OCI-LY3 (cell line): ENCODE measurements around the gene CLDN17.

Experiments
- EZH2phosphoT487 ChIP-seq: fragments of 200-600 bp; shearing (Covaris generic); IDR thresholded peaks from 2 replicates; pipeline ENCODE4 v1.6.1; 2018; ENCODE audit warnings: antibody characterized with exemption, mixed run types, low read depth
- TF ChIP-seq, protein P1 (sequence below): fragments of 200-600, 300-600 bp; sonication (generic); IDR thresholded peaks from 2 replicates; pipeline ENCODE4 v1.5.1; 2014; ENCODE audit warnings: antibody characterized with exemption, low read length, low read depth

DNA sequence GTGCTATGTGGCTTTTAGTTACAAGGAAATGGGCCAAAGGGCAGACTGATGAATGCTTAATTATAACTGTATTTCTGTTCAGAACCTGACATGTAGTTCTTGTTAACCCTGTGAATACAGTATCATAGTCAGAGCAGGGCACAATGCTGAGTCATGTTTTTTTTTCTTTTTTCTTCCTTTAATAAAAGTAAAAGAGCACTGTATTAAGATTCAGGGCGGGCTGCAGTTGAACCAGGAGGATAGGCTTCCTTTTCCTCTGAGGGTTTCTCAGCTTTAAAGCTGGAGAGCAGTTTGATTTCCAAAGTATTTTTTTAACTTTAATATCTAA lies 40.6 kb upstream of the CLDN17 start:
- TF ChIP-seq, protein P1, sequence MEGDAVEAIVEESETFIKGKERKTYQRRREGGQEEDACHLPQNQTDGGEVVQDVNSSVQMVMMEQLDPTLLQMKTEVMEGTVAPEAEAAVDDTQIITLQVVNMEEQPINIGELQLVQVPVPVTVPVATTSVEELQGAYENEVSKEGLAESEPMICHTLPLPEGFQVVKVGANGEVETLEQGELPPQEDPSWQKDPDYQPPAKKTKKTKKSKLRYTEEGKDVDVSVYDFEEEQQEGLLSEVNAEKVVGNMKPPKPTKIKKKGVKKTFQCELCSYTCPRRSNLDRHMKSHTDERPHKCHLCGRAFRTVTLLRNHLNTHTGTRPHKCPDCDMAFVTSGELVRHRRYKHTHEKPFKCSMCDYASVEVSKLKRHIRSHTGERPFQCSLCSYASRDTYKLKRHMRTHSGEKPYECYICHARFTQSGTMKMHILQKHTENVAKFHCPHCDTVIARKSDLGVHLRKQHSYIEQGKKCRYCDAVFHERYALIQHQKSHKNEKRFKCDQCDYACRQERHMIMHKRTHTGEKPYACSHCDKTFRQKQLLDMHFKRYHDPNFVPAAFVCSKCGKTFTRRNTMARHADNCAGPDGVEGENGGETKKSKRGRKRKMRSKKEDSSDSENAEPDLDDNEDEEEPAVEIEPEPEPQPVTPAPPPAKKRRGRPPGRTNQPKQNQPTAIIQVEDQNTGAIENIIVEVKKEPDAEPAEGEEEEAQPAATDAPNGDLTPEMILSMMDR = no peak
- TF ChIP-seq EZH2phosphoT487 = no peak
